IgD-negative memory B cell (primary cell): Measurements from ENCODE around the gene CYP46A1. TPM values are rescaled to one million over a fixed set of nuclear protein-coding genes. Genes with fewer than 3 reads are reported as not detected.

ENCODE experiments used
- H3K27ac Mint-ChIP-seq, 3 donors: one replicate each; pipeline ENCODE4 v1.8.0; 2020 to 2022; ENCODE audit warnings: mild to moderate bottlenecking in 3 of 3, mixed read lengths in 3 of 3, moderate library complexity in 1 of 3
- H3K27me3 Mint-ChIP-seq: one replicate; pipeline ENCODE4 v1.8.0; 2021; ENCODE audit warnings: mixed read lengths
- H3K36me3 Mint-ChIP-seq: one replicate; pipeline ENCODE4 v1.8.0; 2020; ENCODE audit warnings: mild to moderate bottlenecking, mixed read lengths
- H3K4me1 Mint-ChIP-seq, 3 donors: one replicate each; pipeline ENCODE4 v1.8.0; 2020 to 2022; ENCODE audit warnings: mixed read lengths in 3 of 3, mild to moderate bottlenecking in 1 of 3
- H3K4me3 Mint-ChIP-seq, 4 donors: one replicate each; pipeline ENCODE4 v1.8.0; 2020 to 2022; ENCODE audit warnings: mild to moderate bottlenecking in 4 of 4, mixed read lengths in 4 of 4, moderate library complexity in 3 of 4
- H3K9me3 Mint-ChIP-seq, 3 donors: one replicate each; pipeline ENCODE4 v1.8.0; 2020 to 2021; ENCODE audit warnings: mixed read lengths in 3 of 3, mild to moderate bottlenecking in 1 of 3
- polyA plus RNA-seq: library from polyadenylated mRNA; unstranded; fragments of 300-500 nt; fragmentation: Illumina TruSeq; gene quantifications from one replicate; pipeline ENCODE4 v1.2.3, GENCODE V29; 2021

Gene CYP46A1
- polyA plus RNA-seq, 1 donor from 2014 or later: not detected

DNA sequence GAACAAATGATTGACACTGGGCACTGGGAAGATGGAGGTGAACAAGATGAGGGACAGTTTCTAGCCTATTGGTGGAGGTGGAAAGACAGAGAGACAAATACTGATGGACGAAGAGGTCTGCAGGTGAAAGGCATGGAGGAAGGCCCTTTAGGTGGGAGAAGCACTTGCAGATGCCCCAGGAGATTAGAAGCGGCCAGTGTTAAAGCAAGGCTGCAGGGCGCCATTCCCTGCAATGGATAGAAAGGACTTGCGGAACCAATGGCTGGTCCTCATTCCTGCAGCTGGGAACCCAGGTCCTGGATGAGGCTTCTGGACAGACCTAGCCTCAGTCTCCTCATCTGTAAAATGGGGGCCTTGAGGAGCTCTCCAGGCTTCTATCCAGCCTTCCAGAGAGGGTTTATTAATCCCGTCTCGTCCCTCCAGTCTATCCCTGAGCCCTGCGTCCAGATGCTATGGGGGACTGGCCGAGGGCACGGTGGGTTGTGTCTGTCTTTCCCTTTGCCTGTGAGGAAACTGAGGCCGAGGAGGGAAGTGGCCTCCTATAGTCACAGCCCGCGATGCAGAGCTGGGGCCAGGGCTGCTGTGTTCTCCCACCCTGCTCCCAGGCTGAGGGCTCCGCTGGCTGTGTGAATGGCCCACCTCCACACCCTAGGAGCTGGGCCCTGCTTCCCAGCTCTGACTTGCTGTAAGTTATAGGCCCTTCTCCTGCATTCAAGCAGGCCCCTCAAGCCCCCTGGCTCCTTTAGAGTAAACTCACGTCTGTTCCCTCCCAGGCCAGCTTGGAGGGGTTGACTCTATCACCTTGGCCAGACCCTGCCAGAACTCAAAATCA, 33.0 kb downstream of the CYP46A1 start:
- Mint-ChIP-seq H3K27me3 (peaks cover 6% of the 10 kb centered on the region), H3K4me3 (peak overlapping the region in 1 of 4 donors; percentile 42), H3K27ac (no peak overlapping the region), H3K4me1 (peaks cover 0 to 2% (median 1%) of the 10 kb centered on the region in 3 donors), H3K36me3 (no peaks in the 10 kb centered on the region), H3K9me3 (peaks cover 0 to 8% (median 0%) of the 10 kb centered on the region in 3 donors)

DNA sequence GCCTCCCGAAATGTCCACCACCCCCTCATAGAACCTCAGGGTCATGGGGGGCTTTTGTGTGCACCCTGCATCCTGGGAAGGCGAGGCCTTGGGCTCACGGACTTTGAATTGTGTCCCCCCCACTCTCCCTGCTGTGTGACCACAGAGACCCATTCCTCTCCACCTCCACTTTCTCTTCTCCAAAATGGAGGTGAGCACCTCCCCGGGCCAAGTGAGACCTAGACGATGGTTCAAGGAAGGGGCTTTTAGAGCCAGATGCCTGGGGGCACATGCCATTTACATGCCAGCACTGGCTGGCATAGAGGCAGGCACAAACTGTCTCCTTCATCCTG, 33.5 kb downstream of the CYP46A1 start:
- Mint-ChIP-seq H3K27ac (no peak overlapping the region), H3K27me3 (peaks cover 8% of the 10 kb centered on the region), H3K4me1 (peaks cover 0 to 2% (median 1%) of the 10 kb centered on the region in 3 donors), H3K4me3 (no peak overlapping the region), H3K36me3 (no peaks in the 10 kb centered on the region), H3K9me3 (peaks cover 0 to 2% (median 0%) of the 10 kb centered on the region in 3 donors)

GRCh38 chr14:99718031-99718810, 34.1 kb downstream of the CYP46A1 start:
- H3K27ac Mint-ChIP-seq: peak overlapping the region in 1 of 3 donors; percentile 71
- H3K27me3 Mint-ChIP-seq: peaks cover 8% of the 10 kb centered on the region
- H3K4me3 Mint-ChIP-seq: no peak overlapping the region
- H3K9me3 Mint-ChIP-seq: no peaks in the 10 kb centered on the region
- H3K36me3 Mint-ChIP-seq: no peaks in the 10 kb centered on the region
- peaks cover 0 to 2% (median 1%) of the 10 kb centered on the region in 3 donors for H3K4me1 Mint-ChIP-seq

- H3K4me3 Mint-ChIP-seq: no peak overlapping the region
- no peaks in the 10 kb centered on the region for H3K36me3 Mint-ChIP-seq
- H3K27me3 Mint-ChIP-seq: peaks cover 13% of the 10 kb centered on the region
These were observed 34.7 kb downstream of the CYP46A1 start for GRCh38 chr14:99718811-99719192.

DNA sequence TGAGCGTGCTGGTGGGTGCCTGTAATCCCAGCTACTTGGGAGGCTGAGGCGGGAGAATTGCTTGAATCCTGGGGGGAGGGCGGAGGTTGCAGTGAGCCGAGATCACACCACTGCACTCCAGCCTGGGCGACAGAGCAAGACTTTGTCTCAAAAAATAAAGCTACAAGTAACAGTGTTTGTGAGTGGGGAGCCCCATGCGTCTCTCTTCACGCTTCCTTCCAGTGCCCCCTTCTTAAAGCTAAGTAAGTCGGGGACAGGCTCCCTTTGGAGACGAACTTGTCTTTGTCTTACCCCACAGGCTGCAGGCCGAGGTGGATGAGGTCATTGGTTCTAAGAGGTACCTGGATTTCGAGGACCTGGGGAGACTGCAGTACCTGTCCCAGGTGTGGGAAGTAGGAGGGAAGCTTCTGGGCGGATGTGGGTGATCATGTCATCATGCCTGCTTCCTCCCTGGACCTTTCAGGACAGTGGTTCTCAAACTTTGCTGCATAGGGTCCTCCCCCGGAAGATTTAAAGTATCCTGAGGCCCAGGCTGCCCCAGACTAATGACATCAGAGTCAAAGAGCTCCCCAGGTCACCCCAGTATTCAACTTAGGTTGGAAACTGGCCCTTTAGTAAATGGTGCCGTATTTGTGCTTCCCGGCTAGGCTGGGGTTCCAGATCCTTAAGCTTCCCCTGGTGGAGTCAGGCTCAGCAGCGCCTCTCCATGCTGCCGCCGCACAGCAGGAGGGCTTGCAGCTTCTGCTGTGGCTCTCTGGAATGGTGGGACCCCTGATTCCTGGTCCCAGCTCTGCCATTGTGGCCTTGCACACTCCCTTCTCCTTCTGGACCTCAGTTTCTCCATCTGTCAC, 37.1 kb downstream of the CYP46A1 start:
- H3K27ac Mint-ChIP-seq: no peak overlapping the region
- H3K4me3 Mint-ChIP-seq: no peak overlapping the region
- H3K36me3 Mint-ChIP-seq: peaks cover 1% of the 10 kb centered on the region
- H3K4me1 Mint-ChIP-seq: peaks cover 0 to 3% (median 2%) of the 10 kb centered on the region in 3 donors
- no peaks in the 10 kb centered on the region for H3K9me3 Mint-ChIP-seq
- H3K27me3 Mint-ChIP-seq: peaks cover 15% of the 10 kb centered on the region

More at GRCh38 chr14:99718811-99719192, 34.7 kb downstream of the CYP46A1 start:
- H3K4me1 Mint-ChIP-seq: peaks cover 0 to 2% (median 1%) of the 10 kb centered on the region in 3 donors
- H3K9me3 Mint-ChIP-seq: no peaks in the 10 kb centered on the region
- no peak overlapping the region for H3K27ac Mint-ChIP-seq

GRCh38 chr14:99721792-99722516, 37.9 kb downstream of the CYP46A1 start:
- peaks cover 15% of the 10 kb centered on the region for H3K27me3 Mint-ChIP-seq
- peaks cover 1% of the 10 kb centered on the region for H3K36me3 Mint-ChIP-seq
- H3K4me3 Mint-ChIP-seq: no peak overlapping the region
- no peaks in the 10 kb centered on the region for H3K9me3 Mint-ChIP-seq
- H3K4me1 Mint-ChIP-seq: peaks cover 0 to 3% (median 2%) of the 10 kb centered on the region in 3 donors
- peak overlapping the region in 1 of 3 donors; percentile 40 for H3K27ac Mint-ChIP-seq

GRCh38 chr14:99722741-99723140, 38.6 kb downstream of the CYP46A1 start:
- H3K27ac Mint-ChIP-seq: no peak overlapping the region
- H3K36me3 Mint-ChIP-seq: peaks cover 1% of the 10 kb centered on the region
- H3K27me3 Mint-ChIP-seq: peaks cover 18% of the 10 kb centered on the region
- H3K9me3 Mint-ChIP-seq: no peaks in the 10 kb centered on the region
- H3K4me1 Mint-ChIP-seq: peaks cover 0 to 3% (median 2%) of the 10 kb centered on the region in 3 donors
- H3K4me3 Mint-ChIP-seq: no peak overlapping the region

GRCh38 chr14:99724196-99724891, 40.2 kb downstream of the CYP46A1 start:
- Mint-ChIP-seq H3K27ac (no peak overlapping the region), H3K4me3 (no peak overlapping the region), H3K27me3 (peaks cover 26% of the 10 kb centered on the region), H3K9me3 (peaks cover 0 to 2% (median 0%) of the 10 kb centered on the region in 3 donors), H3K4me1 (peaks cover 0 to 3% (median 1%) of the 10 kb centered on the region in 3 donors), H3K36me3 (peaks cover 1% of the 10 kb centered on the region)

DNA sequence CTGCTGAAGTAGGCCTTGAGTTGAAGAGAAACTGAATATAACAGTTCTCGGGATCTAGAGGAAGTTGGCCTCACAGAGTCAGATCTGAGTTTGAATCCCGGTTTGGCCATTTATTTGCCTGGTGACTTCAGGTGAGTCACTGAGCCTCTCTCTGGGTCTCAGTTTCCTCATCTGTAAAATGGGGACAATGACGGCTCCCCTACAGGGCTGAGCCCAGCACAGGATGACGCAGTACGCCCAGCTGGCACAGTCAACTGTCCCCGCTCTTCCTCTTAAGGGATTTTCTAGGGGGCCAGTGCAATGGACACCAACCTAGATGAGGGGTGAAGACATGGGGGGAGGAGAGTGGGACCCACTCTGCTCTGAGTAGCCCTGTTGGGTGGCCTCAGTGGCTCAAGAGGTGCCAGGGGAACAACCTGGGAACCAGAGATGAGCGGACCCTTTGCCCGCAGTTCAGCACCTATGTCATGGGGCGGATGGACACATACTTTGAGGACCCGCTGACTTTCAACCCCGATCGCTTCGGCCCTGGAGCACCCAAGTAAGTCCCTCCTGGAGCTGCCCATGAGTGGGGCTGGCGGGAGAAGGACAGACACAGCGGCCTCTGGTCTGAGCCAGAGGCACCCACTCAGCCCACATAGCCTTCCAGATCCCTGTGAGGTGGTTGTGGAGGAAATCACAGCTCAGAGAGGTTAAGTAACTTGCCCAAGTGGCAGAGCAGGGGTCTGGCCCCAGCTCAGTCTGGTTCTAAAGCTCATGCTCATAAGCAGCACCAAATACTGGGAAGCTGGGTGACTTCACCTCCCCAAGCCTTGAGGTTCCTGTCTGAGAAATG, 41.1 kb downstream of the CYP46A1 start:
- H3K4me3 Mint-ChIP-seq: no peak overlapping the region
- peaks cover 1% of the 10 kb centered on the region for H3K36me3 Mint-ChIP-seq
- no peak overlapping the region for H3K27ac Mint-ChIP-seq
- peaks cover 0 to 2% (median 0%) of the 10 kb centered on the region in 3 donors for H3K4me1 Mint-ChIP-seq
- peaks cover 0 to 2% (median 0%) of the 10 kb centered on the region in 3 donors for H3K9me3 Mint-ChIP-seq
- peaks cover 26% of the 10 kb centered on the region for H3K27me3 Mint-ChIP-seq

GRCh38 chr14:99725774-99726537, 41.9 kb downstream of the CYP46A1 start:
- H3K4me3 Mint-ChIP-seq: no peak overlapping the region
- peaks cover 24% of the 10 kb centered on the region for H3K27me3 Mint-ChIP-seq
- peaks cover 1% of the 10 kb centered on the region for H3K36me3 Mint-ChIP-seq
- peaks cover 0 to 2% (median 0%) of the 10 kb centered on the region in 3 donors for H3K9me3 Mint-ChIP-seq
- H3K4me1 Mint-ChIP-seq: peaks cover 0 to 2% (median 0%) of the 10 kb centered on the region in 3 donors
- H3K27ac Mint-ChIP-seq: no peak overlapping the region

GRCh38 chr14:99726538-99727095, 42.5 kb downstream of the CYP46A1 start:
- Mint-ChIP-seq H3K4me3 (peak overlapping the region in 1 of 4 donors; percentile 68), H3K9me3 (peaks cover 0 to 2% (median 0%) of the 10 kb centered on the region in 3 donors), H3K4me1 (peaks cover 0 to 2% (median 0%) of the 10 kb centered on the region in 3 donors), H3K27me3 (peaks cover 24% of the 10 kb centered on the region), H3K36me3 (peaks cover 1% of the 10 kb centered on the region), H3K27ac (no peak overlapping the region)
